GM12878 (cell line): ENCODE results near the gene C6orf89. TPM values are rescaled to one million over a fixed set of nuclear protein-coding genes. Genes with fewer than 3 reads are reported as not detected.

Experiments
- ATAC-seq: fragments of 200-7000 bp; cut with Tn5 transposase; 3 replicates; pipeline ENCODE4 v1.9.1; 2020; ENCODE audit warnings: mild to moderate bottlenecking, moderate library complexity
- BruUV-seq: library from RNA; stranded (reverse); fragments of 400-500 nt; replicated peaks from 2 replicates; lab custom pipeline; 2021; lab: Mats Ljungman, UMichigan
- CTCF ChIA-PET: fragments of 300-600 bp; sonication (Branson Sonifier 250); formaldehyde crosslinking; extraction: SDS; loops from one replicate; lab custom pipeline; 2021; ENCODE audit warnings: inconsistent platforms; lab: Yijun Ruan, JAX
- POLR2A ChIA-PET: fragments of 350-600 bp; formaldehyde crosslinking; extraction: SDS; loops from one replicate; lab custom pipeline; 2021; ENCODE audit warnings: inconsistent platforms; lab: Charles Lee
- RAD21 ChIA-PET: fragments of 300-600 bp; sonication (Branson Sonifier 250); formaldehyde crosslinking; loops from one replicate; lab custom pipeline; 2023; ENCODE audit warnings: antibody characterized with exemption; ENCODE audit not compliant: unreplicated experiment; lab: Charles Lee
- SMC1A ChIA-PET: fragments of 300-600 bp; sonication (Branson Sonifier 250); formaldehyde crosslinking; loops from one replicate; lab custom pipeline; 2023; ENCODE audit not compliant: unreplicated experiment, uncharacterized antibody; lab: Charles Lee
- DNase-seq: peaks from one replicate; pipeline ENCODE4 v3.0.0-alpha.2; 2011; ENCODE audit warnings: low read depth, low spot score
- FAIRE-seq: peaks from 3 replicates; lab custom pipeline; 2011; peaks lifted over from hg19 to GRCh38; lab: Jason Lieb, UNC
- H2AFZ ChIP-seq: 2 replicates; pipeline ENCODE4 v1.6.0; 2011; ENCODE audit warnings: low read depth, low read length, control low read depth; ENCODE audit not compliant: control insufficient read depth
- H3K27ac ChIP-seq: 2 replicates; pipeline ENCODE4 v1.5.1; 2011; ENCODE audit warnings: control low read depth; ENCODE audit not compliant: control insufficient read depth, insufficient read depth
- H3K27me3 ChIP-seq, 2 experiments: replicated peaks in 1 of 2; 2 replicates each; pipeline versions ENCODE4 v1.6.0 to v1.6.1; 2011; ENCODE audit warnings: low read length in 1 of 2; ENCODE audit not compliant: control insufficient read depth in 2 of 2, insufficient read depth in 2 of 2
- H3K36me3 ChIP-seq, 2 experiments: 2 replicates each; pipeline ENCODE4 v1.5.1; 2011; ENCODE audit warnings: low read length in 1 of 2; ENCODE audit not compliant: control insufficient read depth in 2 of 2, insufficient read depth in 2 of 2
- H3K4me1 ChIP-seq: 2 replicates; pipeline ENCODE4 v1.6.1; 2011; ENCODE audit warnings: mild to moderate bottlenecking, low read length, moderate library complexity, mixed read lengths; ENCODE audit not compliant: control insufficient read depth, insufficient read depth
- H3K4me2 ChIP-seq: 2 replicates; pipeline ENCODE4 v1.6.0; 2011; ENCODE audit warnings: control low read depth; ENCODE audit not compliant: control insufficient read depth, insufficient read depth
- H3K4me3 ChIP-seq: fragments of 200-600 bp; sonication (generic); 2 replicates; pipeline ENCODE4 v1.5.1; 2016
- H3K79me2 ChIP-seq: 2 replicates; pipeline ENCODE4 v1.6.0; 2011; ENCODE audit warnings: low read length; ENCODE audit not compliant: control insufficient read depth, insufficient read depth
- H3K9ac ChIP-seq: 2 replicates; pipeline ENCODE4 v1.8.0; 2011; ENCODE audit warnings: low read length, control low read depth, mixed read lengths; ENCODE audit not compliant: control insufficient read depth, insufficient read depth
- H3K9me3 ChIP-seq: replicated peaks from 3 replicates; pipeline ENCODE4 v1.5.1; 2011; ENCODE audit warnings: mild to moderate bottlenecking, low read length; ENCODE audit not compliant: control insufficient read depth, insufficient read depth
- H4K20me1 ChIP-seq: 2 replicates; pipeline ENCODE4 v1.6.0; 2011; ENCODE audit not compliant: control insufficient read depth, insufficient read depth
- CREM ChIP-seq: IDR thresholded peaks from 2 replicates; pipeline ENCODE4 v1.6.1; 2014; ENCODE audit warnings: antibody characterized with exemption, low read depth
- HDAC6 ChIP-seq: fragments of 200-600 bp; sonication (generic); IDR thresholded peaks from one replicate; pipeline ENCODE4 v1.8.0; 2017; ENCODE audit warnings: antibody characterized with exemption; ENCODE audit not compliant: unreplicated experiment
- LARP7 ChIP-seq: fragments of 450-650 bp; IDR thresholded peaks from 2 replicates; pipeline ENCODE4 v1.6.1; 2017; ENCODE audit warnings: mild to moderate bottlenecking
- PML ChIP-seq: IDR thresholded peaks from 2 replicates; pipeline ENCODE4 v1.6.1; 2012; ENCODE audit warnings: low read length, inconsistent platforms
- RAD51 ChIP-seq: fragments of 450-650 bp; IDR thresholded peaks from 2 replicates; pipeline ENCODE4 v1.6.1; 2016; ENCODE audit warnings: moderate library complexity, mild to moderate bottlenecking, inconsistent platforms
- RB1 ChIP-seq: fragments of 450-650 bp; formaldehyde crosslinking; IDR thresholded peaks from 2 replicates; pipeline ENCODE4 v1.6.1; 2017; ENCODE audit warnings: mild to moderate bottlenecking, borderline replicate concordance
- RUNX3 ChIP-seq: IDR thresholded peaks from 2 replicates; pipeline ENCODE4 v1.6.1; 2012; ENCODE audit warnings: low read length, inconsistent platforms
- SMC3 ChIP-seq: IDR thresholded peaks from 2 replicates; pipeline ENCODE4 v1.6.1; 2011; ENCODE audit warnings: low read length, improper control_type of control experiment, borderline replicate concordance
- SRF ChIP-seq, 2 experiments: IDR thresholded peaks; 2 replicates each; pipeline ENCODE4 v1.6.1; 2011; ENCODE audit warnings: low read depth in 2 of 2, low read length in 2 of 2, mild to moderate bottlenecking in 1 of 2, moderate library complexity in 1 of 2
- TCF3 ChIP-seq: IDR thresholded peaks from 2 replicates; pipeline ENCODE4 v1.6.1; 2012; ENCODE audit warnings: low read depth, mild to moderate bottlenecking, low read length, borderline replicate concordance; ENCODE audit not compliant: insufficient read depth
- ZNF217 ChIP-seq: fragments of 450-650 bp; IDR thresholded peaks from 2 replicates; pipeline ENCODE4 v1.6.1; 2017; ENCODE audit warnings: antibody characterized with exemption, mild to moderate bottlenecking
- WGBS: methylation state at CpG from one replicate; pipeline ENCODE4 v1.1.6; 2016; ENCODE audit warnings: low lambda C conversion rate; ENCODE audit not compliant: insufficient replicate concordance, insufficient coverage; ENCODE audit errors: missing lambda C conversion rate; 5-methylcytosine and 5-hydroxymethylcytosine counted together
- in situ Hi-C: fragments of 300-500 bp; cut with MboI; formaldehyde crosslinking; loops from 9 replicates; pipeline ENCODE4 v1.14.3; 2018; ENCODE audit warnings: mixed read lengths
- intact Hi-C: fragments of 100-400 bp; cut with micrococcal nuclease; formaldehyde crosslinking; loops from one replicate; pipeline ENCODE4 v1.14.2; 2022; ENCODE audit not compliant: unreplicated experiment
- polyA plus RNA-seq, 11 experiments: library from polyadenylated mRNA; depleted of rRNA in 4 of 11; unstranded in 6 of 11; stranded (reverse) in 5 of 11; fragments of >200 nt; fragmentation: Nextera tagmentation in 4 of 11; fragmentation: Illumina TruSeq in 1 of 11; extraction: Ambion mirVana in 4 of 11; extraction: Trizol in 1 of 11; gene quantifications; 1 replicate in 1 of 11; 2 replicates in 10 of 11; pipeline versions ENCODE4 v1.2.1 to v1.2.3, GENCODE V29; 2011 to 2016; ENCODE audit warnings: inconsistent platforms in 2 of 11, missing spikeins in 2 of 11, low read depth in 1 of 11
- total RNA-seq, 4 experiments: library from RNA; depleted of rRNA in 3 of 4; stranded (reverse); fragments of >200 nt in 3 of 4; fragmentation: Illumina TruSeq in 1 of 4; extraction: Trizol in 1 of 4; gene quantifications; 2 replicates each; pipeline versions ENCODE4 v1.2.1 to v1.2.3, GENCODE V29; 2013 to 2021

The C6orf89 gene
- total and polyA plus RNA-seq, 10 of the 15 experiments (the other 5 are each of a cell fraction or from before 2014, with no cell fraction given) = 10.8 to 42.7 (median 28.6) TPM

GRCh38 chr6:36971921-36972673 is 86.3 kb downstream of the C6orf89 start:
- H3K4me1 ChIP-seq = no peaks in the 10 kb centered on the region
- POLR2A ChIA-PET = interaction anchor here (1.2 kb wide), 1 partner anchor 9 kb away, joined by 3 read pairs; no protein-coding TSS in a partner anchor
- in situ Hi-C loops (no loop called here), intact Hi-C loops (no loop called here)
- BruUV-seq = no TSS peak
- DNase-seq (no peak), ATAC-seq (no peak), FAIRE-seq (no peak)
- H3K9ac ChIP-seq = no peak overlapping the region
- H3K27ac ChIP-seq = no peak overlapping the region
- no peaks in the 10 kb centered on the region for H4K20me1 ChIP-seq
- CTCF ChIA-PET = interaction anchor here (1.8 kb wide), 1 partner anchor 46 kb away, joined by 4 read pairs; no protein-coding TSS in a partner anchor
- SMC1A ChIA-PET = interaction anchor here (1.5 kb wide), 1 partner anchor 87 kb away, joined by 3 read pairs; the partner anchor contains the start of gene C6orf89
- no peak overlapping the region for H2AFZ ChIP-seq
- H3K27me3 ChIP-seq = no peaks in the 10 kb centered on the region
- H3K4me2 ChIP-seq = no peak overlapping the region
- no peaks in the 10 kb centered on the region for H3K79me2 ChIP-seq
- H3K36me3 ChIP-seq = peaks cover 55 to 57% of the 10 kb centered on the region in 2 experiments
- no peak overlapping the region for H3K4me3 ChIP-seq
- no peaks in the 10 kb centered on the region for H3K9me3 ChIP-seq
- TF ChIP-seq SMC3 (no peak), LARP7 (no peak), HDAC6 (no peak), RAD51 (no peak), RUNX3 (no peak), ZNF217 (no peak), PML (no peak), RB1 (no peak), TCF3 (no peak), CREM (no peak), SRF (IDR thresholded peaks at IDR 0.05; ENCODE audit: low read depth in 2 of 2, low read length in 2 of 2) (no peak)
- RAD21 ChIA-PET = interaction anchor here (0.6 kb wide), 1 partner anchor 238 kb away, joined by 3 read pairs; no protein-coding TSS in a partner anchor
- WGBS = 90% methylated on average over 14 of the region's 14 CpGs
